ENCODE data around the gene RPL21. TPM values are rescaled to one million over a fixed set of nuclear protein-coding genes. Genes with fewer than 3 reads are reported as not detected.

Gene RPL21
- total RNA-seq, 4 donors from 2014 or later = 336 to 1,611 (median 1,228) TPM

DNA sequence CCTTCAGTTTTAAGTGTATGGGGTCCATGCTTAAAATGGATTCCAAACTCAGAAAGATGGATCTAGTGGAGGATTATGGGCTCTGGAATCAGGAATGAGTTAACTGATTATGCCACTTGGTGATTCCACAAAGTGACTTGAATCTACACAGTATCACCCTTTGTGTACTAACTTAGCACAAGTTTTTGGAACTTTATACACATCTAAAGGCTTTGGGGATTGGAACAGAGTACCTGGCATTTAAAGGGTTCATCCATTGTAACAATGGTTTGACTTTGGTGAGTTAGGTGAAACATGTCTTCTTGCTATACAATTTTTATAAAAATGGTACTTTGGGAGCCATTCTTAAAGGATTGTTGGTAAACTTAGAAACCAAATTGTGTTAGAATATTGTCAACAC is 1.1 kb downstream of the RPL21 start:
- peak overlapping the region; percentile 69 to 80 for H3K4me3 ChIP-seq

DNA sequence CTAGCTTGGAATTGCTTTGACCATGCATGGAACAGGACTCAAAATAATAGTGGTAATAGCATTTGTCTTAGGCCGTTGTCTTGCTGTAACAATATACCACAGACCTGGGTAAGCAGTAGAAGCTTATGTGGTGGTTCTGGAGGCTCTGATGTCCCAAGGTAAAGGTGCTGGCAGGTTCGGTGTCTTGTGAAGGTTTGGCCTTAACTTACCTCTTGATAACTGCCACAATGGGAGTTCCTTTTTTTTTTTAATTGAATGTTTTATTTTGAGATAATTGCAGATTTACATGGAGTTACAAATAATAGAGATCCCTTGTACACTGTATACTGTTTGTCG is 5.8 kb downstream of the RPL21 start:
- H3K9me3 ChIP-seq = no peaks in the 10 kb centered on the region
- WGBS, 2 donors (ENCODE audit: low coverage in 1 of 2) = 83 to 90% methylated on average over 3 of the region's 3 CpGs
- H3K4me1 ChIP-seq = peaks cover 8 to 53% (median 12%) of the 10 kb centered on the region in 3 donors
- TF ChIP-seq POLR2A (IDR thresholded peaks at IDR 0.05) (no peak), EP300 (IDR thresholded peaks at IDR 0.05) (no peak), POLR2AphosphoS5 (IDR thresholded peaks at IDR 0.05) (no peak)
- TF ChIP-seq, protein P1, sequence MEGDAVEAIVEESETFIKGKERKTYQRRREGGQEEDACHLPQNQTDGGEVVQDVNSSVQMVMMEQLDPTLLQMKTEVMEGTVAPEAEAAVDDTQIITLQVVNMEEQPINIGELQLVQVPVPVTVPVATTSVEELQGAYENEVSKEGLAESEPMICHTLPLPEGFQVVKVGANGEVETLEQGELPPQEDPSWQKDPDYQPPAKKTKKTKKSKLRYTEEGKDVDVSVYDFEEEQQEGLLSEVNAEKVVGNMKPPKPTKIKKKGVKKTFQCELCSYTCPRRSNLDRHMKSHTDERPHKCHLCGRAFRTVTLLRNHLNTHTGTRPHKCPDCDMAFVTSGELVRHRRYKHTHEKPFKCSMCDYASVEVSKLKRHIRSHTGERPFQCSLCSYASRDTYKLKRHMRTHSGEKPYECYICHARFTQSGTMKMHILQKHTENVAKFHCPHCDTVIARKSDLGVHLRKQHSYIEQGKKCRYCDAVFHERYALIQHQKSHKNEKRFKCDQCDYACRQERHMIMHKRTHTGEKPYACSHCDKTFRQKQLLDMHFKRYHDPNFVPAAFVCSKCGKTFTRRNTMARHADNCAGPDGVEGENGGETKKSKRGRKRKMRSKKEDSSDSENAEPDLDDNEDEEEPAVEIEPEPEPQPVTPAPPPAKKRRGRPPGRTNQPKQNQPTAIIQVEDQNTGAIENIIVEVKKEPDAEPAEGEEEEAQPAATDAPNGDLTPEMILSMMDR (IDR thresholded peaks at IDR 0.05) = no peak
- no peak for ATAC-seq
- H3K27ac ChIP-seq = peak overlapping the region in 1 of 4 donors; percentile 1
- no peaks in the 10 kb centered on the region for H3K27me3 ChIP-seq
- no peak overlapping the region for H3K4me3 ChIP-seq
- peaks cover 0 to 65% of the 10 kb centered on the region in 2 donors for H3K36me3 ChIP-seq

More for the DNA sequence above, 1.1 kb downstream of the RPL21 start:
- H3K9me3 ChIP-seq = no peaks in the 10 kb centered on the region
- ATAC-seq = no peak
- H3K4me1 ChIP-seq = peaks cover 8 to 59% (median 15%) of the 10 kb centered on the region in 3 donors
- peaks cover 0 to 37% of the 10 kb centered on the region in 2 donors for H3K36me3 ChIP-seq
- TF ChIP-seq EP300 (IDR thresholded peaks at IDR 0.05) (no peak), POLR2AphosphoS5 (IDR thresholded peaks at IDR 0.05) (no peak), POLR2A (IDR thresholded peaks at IDR 0.05) (no peak)
- TF ChIP-seq, protein P1 (IDR thresholded peaks at IDR 0.05) = no peak
- H3K27ac ChIP-seq = peak overlapping the region; percentile 83 to 95 (median 88)
- H3K27me3 ChIP-seq = no peaks in the 10 kb centered on the region

DNA sequence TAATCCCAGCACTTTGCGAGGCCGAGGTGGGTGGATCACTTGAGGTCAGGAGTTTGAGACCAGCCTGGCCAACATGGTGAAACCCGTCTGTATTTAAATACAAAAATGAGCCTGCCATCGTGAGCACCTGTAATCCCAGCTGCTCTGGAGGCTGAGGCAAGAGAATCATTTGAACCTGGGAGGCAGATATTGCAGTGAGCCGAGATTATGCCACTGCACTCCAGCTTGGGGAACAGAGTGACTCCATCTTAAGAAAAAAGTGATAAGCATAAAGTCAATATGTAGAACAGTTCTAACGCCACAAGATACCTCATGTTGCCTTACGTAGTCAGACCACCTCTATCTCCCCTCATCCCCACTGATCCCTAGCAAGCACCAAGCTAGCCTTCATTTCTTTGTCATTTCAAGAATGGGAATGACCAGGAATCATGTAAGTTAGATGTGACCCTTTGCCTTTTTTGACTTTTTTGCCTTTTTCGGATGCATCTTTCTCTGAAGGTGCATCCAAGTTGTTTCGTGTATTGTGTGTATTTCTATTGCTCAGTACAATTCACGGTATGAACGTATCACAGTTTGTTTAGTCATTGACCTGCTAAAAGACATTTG is 6.4 kb downstream of the RPL21 start:
- no peaks in the 10 kb centered on the region for H3K27me3 ChIP-seq
- H3K4me1 ChIP-seq = peaks cover 8 to 47% (median 10%) of the 10 kb centered on the region in 3 donors
- no peak for ATAC-seq
- TF ChIP-seq POLR2AphosphoS5 (IDR thresholded peaks at IDR 0.05) (peak; percentile 20), POLR2A (IDR thresholded peaks at IDR 0.05) (no peak)
- WGBS, 2 donors (ENCODE audit: low coverage in 1 of 2) = 78 to 80% methylated on average over 7 to 9 of the region's 11 CpGs
- H3K9me3 ChIP-seq = no peaks in the 10 kb centered on the region
- peaks cover 0 to 71% of the 10 kb centered on the region in 2 donors for H3K36me3 ChIP-seq
- no peak overlapping the region for H3K4me3 ChIP-seq
- H3K27ac ChIP-seq = no peak overlapping the region

DNA sequence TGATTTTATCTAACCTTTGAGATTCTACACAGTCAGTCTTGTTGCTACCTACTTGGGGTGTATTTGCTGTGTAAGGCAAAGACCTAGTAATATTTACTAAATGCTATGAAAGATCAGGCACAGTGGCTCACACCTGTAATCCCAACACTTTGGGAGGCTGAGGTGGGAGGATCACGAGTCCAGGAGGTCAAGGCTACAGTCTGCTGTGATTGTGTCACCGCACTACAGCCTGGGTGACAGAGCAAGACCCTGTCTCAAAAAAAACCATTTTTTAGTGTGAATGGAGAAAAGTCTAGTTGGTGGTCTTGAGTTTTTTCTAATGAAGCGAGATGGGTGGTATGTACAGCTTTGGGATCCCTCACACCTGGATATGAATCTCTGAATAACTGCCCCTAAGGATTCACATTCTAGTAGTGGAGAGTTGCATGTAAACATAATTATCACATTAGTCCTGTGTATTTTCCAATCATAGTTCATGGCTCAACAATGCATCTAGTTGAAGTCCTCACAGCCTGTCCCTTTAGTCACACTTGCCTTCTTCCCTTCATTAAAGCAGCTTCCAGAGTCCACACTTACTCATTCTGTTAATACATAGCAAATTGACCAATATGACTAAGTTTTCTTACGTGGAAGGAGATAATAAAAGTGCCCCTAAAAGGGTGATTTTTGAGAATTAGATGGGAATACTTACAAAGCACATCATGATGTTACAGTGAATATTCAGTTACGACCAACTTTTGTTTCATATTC is 7.5 kb downstream of the RPL21 start:
- ATAC-seq = no peak
- no peaks in the 10 kb centered on the region for H3K9me3 ChIP-seq
- H3K27me3 ChIP-seq = no peaks in the 10 kb centered on the region
- peaks cover 0 to 72% of the 10 kb centered on the region in 2 donors for H3K36me3 ChIP-seq
- H3K27ac ChIP-seq = no peak overlapping the region
- H3K4me3 ChIP-seq = no peak overlapping the region
- peaks cover 4 to 41% (median 13%) of the 10 kb centered on the region in 3 donors for H3K4me1 ChIP-seq
- WGBS, 2 donors (ENCODE audit: low coverage in 1 of 2) = 96 to 98% methylated on average over 5 of the region's 5 CpGs
- TF ChIP-seq EP300 (IDR thresholded peaks at IDR 0.05) (no peak), POLR2AphosphoS5 (IDR thresholded peaks at IDR 0.05) (no peak), POLR2A (IDR thresholded peaks at IDR 0.05) (no peak)
- TF ChIP-seq, protein P1 (IDR thresholded peaks at IDR 0.05) = no peak

DNA sequence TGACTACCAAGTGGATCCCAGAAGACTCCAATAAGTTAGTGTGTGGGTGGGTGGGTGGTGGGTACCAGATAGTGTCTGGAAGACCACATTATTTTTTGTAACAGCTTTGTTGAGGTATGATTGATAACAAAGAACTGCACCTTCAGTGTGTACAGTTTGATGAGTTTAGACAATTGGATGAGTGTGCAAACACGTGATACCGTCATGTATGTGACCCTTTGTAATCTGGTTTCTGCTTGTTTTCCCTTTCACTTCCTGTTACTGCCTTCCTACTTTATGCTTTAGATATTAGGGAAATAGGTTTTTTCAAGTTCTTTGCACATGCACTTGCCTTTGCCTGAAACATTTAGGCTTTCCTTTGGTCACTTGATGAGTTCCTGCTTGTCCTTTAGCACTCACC is 8.5 kb downstream of the RPL21 start:
- H3K36me3 ChIP-seq = peaks cover 0 to 66% of the 10 kb centered on the region in 2 donors
- H3K9me3 ChIP-seq = no peaks in the 10 kb centered on the region
- no peaks in the 10 kb centered on the region for H3K27me3 ChIP-seq
- TF ChIP-seq POLR2A (IDR thresholded peaks at IDR 0.05) (no peak), POLR2AphosphoS5 (IDR thresholded peaks at IDR 0.05) (peak; percentile 47)
- 47 to 67% methylated on average over 2 of the region's 2 CpGs for WGBS, 2 donors (ENCODE audit: low coverage in 1 of 2)
- no peak overlapping the region for H3K27ac ChIP-seq
- no peak overlapping the region for H3K4me3 ChIP-seq
- ATAC-seq = no peak
- peaks cover 0 to 41% (median 16%) of the 10 kb centered on the region in 3 donors for H3K4me1 ChIP-seq
